HepG2 (cell line): Measurements from ENCODE around the gene CLASP1. TPM values are rescaled to one million over a fixed set of nuclear protein-coding genes. Genes with fewer than 3 reads are reported as not detected.

Source experiments
- DNMT1 ChIP-seq: sonication (generic); formaldehyde crosslinking; IDR thresholded peaks from 2 replicates; pipeline ENCODE4 v1.5.1; 2020; ENCODE audit warnings: mild to moderate bottlenecking, missing genetic modification reagents
- ETV5 ChIP-seq: IDR thresholded peaks from 2 replicates; pipeline ENCODE4 v1.6.1; 2018; ENCODE audit warnings: missing biosample characterization, missing genetic modification reagents, inconsistent platforms, borderline replicate concordance
- HOXA9 ChIP-seq: sonication (generic); formaldehyde crosslinking; IDR thresholded peaks from 2 replicates; pipeline ENCODE4 v1.8.1; 2022; ENCODE audit warnings: missing genetic modification reagents, mild to moderate bottlenecking, moderate library complexity, borderline replicate concordance
- HOXD1 ChIP-seq: sonication (generic); formaldehyde crosslinking; IDR thresholded peaks from 2 replicates; pipeline ENCODE4 v1.5.0; 2020; ENCODE audit warnings: missing genetic modification reagents
- MATR3 ChIP-seq: sonication (generic); formaldehyde crosslinking; IDR thresholded peaks from 2 replicates; pipeline ENCODE4 v1.4.0; 2020; ENCODE audit warnings: missing genetic modification reagents
- NONO ChIP-seq, 2 experiments: fragments of 450-650 bp in 1 of 2; sonication (generic) in 1 of 2; formaldehyde crosslinking in 1 of 2; IDR thresholded peaks in 1 of 2; conservative IDR thresholded peaks in 1 of 2; 2 replicates each; pipeline versions ENCODE4 v1.6.1 to v1.8.0; 2017 to 2022; ENCODE audit warnings: mild to moderate bottlenecking in 1 of 2, missing genetic modification reagents in 1 of 2, moderate library complexity in 1 of 2
- NR2F1 ChIP-seq, 2 experiments: fragments of 450-650 bp in 1 of 2; formaldehyde crosslinking in 1 of 2; IDR thresholded peaks; 2 replicates each; pipeline versions ENCODE4 v1.5.0 to v1.6.1; 2016 to 2020; ENCODE audit warnings: mild to moderate bottlenecking in 1 of 2, missing compliant biosample characterization in 1 of 2, missing genetic modification reagents in 1 of 2, moderate library complexity in 1 of 2
- RORA ChIP-seq: sonication (generic); formaldehyde crosslinking; IDR thresholded peaks from 2 replicates; pipeline ENCODE4 v1.5.0; 2020; ENCODE audit warnings: mild to moderate bottlenecking, missing genetic modification reagents, moderate library complexity
- SNAI1 ChIP-seq: sonication (generic); formaldehyde crosslinking; IDR thresholded peaks from 2 replicates; pipeline ENCODE4 v1.5.0; 2020; ENCODE audit warnings: mild to moderate bottlenecking, missing genetic modification reagents, borderline replicate concordance
- ZNF225 ChIP-seq: sonication (generic); formaldehyde crosslinking; IDR thresholded peaks from 2 replicates; pipeline ENCODE4 v1.4.0; 2020; ENCODE audit warnings: mild to moderate bottlenecking, missing genetic modification reagents
- ZNF44 ChIP-seq: sonication (generic); formaldehyde crosslinking; IDR thresholded peaks from 2 replicates; pipeline ENCODE4 v1.5.1; 2020; ENCODE audit warnings: mild to moderate bottlenecking, missing genetic modification reagents
- ZNF775 ChIP-seq: sonication (generic); formaldehyde crosslinking; IDR thresholded peaks from 2 replicates; pipeline ENCODE4 v1.4.0; 2020; ENCODE audit warnings: missing genetic modification reagents, mild to moderate bottlenecking, moderate library complexity, borderline replicate concordance
- polyA plus RNA-seq, 8 experiments: library from polyadenylated mRNA; depleted of rRNA in 3 of 8; stranded (reverse) in 7 of 8; unstranded in 1 of 8; fragments of >200 nt; fragmentation: Illumina TruSeq in 4 of 8; extraction: Trizol in 4 of 8; gene quantifications; 2 replicates each; pipeline versions ENCODE4 v1.2.1 to v1.2.3, GENCODE V29; 2011 to 2016; ENCODE audit warnings: low read depth in 4 of 8, missing spikeins in 1 of 8, mixed read lengths in 1 of 8; ENCODE audit not compliant: insufficient read depth in 1 of 8
- total RNA-seq, 5 experiments: library from RNA; depleted of rRNA; stranded (reverse); fragments of >200 nt; fragmentation: Illumina TruSeq; extraction: Trizol; gene quantifications; 2 replicates each; pipeline ENCODE4 v1.2.3, GENCODE V29; 2016; ENCODE audit warnings: low read depth in 1 of 5
- TF ChIP-seq, protein P1 (sequence below): sonication (generic); formaldehyde crosslinking; IDR thresholded peaks from 2 replicates; pipeline ENCODE4 v1.9.0; 2021; ENCODE audit warnings: missing genetic modification reagents, borderline replicate concordance
- TF ChIP-seq, protein P2 (sequence below): sonication (generic); formaldehyde crosslinking; IDR thresholded peaks from 2 replicates; pipeline ENCODE4 v1.4.0; 2020; ENCODE audit warnings: missing genetic modification reagents
- TF ChIP-seq, protein P3 (sequence below): sonication (generic); formaldehyde crosslinking; IDR thresholded peaks from 2 replicates; pipeline ENCODE4 v1.8.0; 2022; ENCODE audit warnings: mild to moderate bottlenecking, missing genetic modification reagents; ENCODE audit not compliant: insufficient replicate concordance
- TF ChIP-seq, protein P4 (sequence below): sonication (generic); formaldehyde crosslinking; IDR thresholded peaks from 2 replicates; pipeline ENCODE4 v1.8.1; 2022; ENCODE audit warnings: low read depth, mild to moderate bottlenecking, missing genetic modification reagents
- TF ChIP-seq, protein P5 (sequence below): sonication (generic); formaldehyde crosslinking; IDR thresholded peaks from 2 replicates; pipeline ENCODE4 v1.4.0; 2020; ENCODE audit warnings: missing genetic modification reagents

The CLASP1 gene
- total and polyA plus RNA-seq, 2 of the 13 experiments (the other 11 are each of a cell fraction or from before 2014, with no cell fraction given) = 11.7 to 47.9 TPM

DNA sequence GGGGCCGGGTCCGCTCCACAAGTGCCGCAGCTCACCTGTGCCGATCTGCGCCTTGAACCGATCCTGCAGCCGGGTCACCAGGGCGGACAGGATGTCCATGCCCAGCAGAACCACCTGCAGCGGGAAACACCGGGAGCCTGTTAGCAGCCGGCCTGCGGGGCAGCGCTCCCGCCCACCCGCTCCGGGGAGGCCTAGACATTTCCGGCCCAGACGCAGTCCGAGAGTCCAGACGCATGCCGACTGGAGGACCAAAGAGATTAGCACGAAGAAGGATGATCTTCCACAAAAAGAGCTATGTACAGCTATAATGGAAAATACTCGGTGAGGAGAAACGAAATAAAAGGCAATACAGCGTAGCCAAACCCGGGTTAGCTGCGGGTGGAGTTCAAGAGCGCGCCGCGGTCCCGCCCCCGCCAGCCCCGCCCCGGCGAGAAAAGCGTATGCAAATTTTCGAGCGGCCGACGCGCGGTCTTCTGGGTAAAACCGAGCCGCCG lies 119.0 kb downstream of the CLASP1 start (continued):
- TF ChIP-seq, protein P1, sequence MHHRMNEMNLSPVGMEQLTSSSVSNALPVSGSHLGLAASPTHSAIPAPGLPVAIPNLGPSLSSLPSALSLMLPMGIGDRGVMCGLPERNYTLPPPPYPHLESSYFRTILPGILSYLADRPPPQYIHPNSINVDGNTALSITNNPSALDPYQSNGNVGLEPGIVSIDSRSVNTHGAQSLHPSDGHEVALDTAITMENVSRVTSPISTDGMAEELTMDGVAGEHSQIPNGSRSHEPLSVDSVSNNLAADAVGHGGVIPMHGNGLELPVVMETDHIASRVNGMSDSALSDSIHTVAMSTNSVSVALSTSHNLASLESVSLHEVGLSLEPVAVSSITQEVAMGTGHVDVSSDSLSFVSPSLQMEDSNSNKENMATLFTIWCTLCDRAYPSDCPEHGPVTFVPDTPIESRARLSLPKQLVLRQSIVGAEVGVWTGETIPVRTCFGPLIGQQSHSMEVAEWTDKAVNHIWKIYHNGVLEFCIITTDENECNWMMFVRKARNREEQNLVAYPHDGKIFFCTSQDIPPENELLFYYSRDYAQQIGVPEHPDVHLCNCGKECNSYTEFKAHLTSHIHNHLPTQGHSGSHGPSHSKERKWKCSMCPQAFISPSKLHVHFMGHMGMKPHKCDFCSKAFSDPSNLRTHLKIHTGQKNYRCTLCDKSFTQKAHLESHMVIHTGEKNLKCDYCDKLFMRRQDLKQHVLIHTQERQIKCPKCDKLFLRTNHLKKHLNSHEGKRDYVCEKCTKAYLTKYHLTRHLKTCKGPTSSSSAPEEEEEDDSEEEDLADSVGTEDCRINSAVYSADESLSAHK (CRISPR knock-in tag) = no peak; the same call in 1 of the 2 replicates
- TF ChIP-seq, protein P2, sequence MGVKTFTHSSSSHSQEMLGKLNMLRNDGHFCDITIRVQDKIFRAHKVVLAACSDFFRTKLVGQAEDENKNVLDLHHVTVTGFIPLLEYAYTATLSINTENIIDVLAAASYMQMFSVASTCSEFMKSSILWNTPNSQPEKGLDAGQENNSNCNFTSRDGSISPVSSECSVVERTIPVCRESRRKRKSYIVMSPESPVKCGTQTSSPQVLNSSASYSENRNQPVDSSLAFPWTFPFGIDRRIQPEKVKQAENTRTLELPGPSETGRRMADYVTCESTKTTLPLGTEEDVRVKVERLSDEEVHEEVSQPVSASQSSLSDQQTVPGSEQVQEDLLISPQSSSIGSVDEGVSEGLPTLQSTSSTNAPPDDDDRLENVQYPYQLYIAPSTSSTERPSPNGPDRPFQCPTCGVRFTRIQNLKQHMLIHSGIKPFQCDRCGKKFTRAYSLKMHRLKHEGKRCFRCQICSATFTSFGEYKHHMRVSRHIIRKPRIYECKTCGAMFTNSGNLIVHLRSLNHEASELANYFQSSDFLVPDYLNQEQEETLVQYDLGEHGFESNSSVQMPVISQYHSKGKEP (CRISPR knock-in tag) = no peak
- TF ChIP-seq, protein P3, sequence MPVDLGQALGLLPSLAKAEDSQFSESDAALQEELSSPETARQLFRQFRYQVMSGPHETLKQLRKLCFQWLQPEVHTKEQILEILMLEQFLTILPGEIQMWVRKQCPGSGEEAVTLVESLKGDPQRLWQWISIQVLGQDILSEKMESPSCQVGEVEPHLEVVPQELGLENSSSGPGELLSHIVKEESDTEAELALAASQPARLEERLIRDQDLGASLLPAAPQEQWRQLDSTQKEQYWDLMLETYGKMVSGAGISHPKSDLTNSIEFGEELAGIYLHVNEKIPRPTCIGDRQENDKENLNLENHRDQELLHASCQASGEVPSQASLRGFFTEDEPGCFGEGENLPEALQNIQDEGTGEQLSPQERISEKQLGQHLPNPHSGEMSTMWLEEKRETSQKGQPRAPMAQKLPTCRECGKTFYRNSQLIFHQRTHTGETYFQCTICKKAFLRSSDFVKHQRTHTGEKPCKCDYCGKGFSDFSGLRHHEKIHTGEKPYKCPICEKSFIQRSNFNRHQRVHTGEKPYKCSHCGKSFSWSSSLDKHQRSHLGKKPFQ (CRISPR knock-in tag) = no peak
- TF ChIP-seq NONO (IDR thresholded peaks at IDR 0.05) (no peak), NONO (CRISPR knock-in tag; conservative IDR thresholded peaks at IDR 0.05) (no peak), MATR3 (CRISPR knock-in tag) (no peak), HOXA9 (no peak), HOXD1 (CRISPR knock-in tag) (peak; percentile 46), ZNF775 (CRISPR knock-in tag) (no peak), ZNF44 (CRISPR knock-in tag) (no peak), SNAI1 (CRISPR knock-in tag) (peak; percentile 75), NR2F1 (CRISPR knock-in tag; IDR thresholded peaks at IDR 0.05) (no peak), RORA (CRISPR knock-in tag) (no peak), ETV5 (peak; percentile 94), DNMT1 (0 out of 2 replicates have a peak, but pooled peaks have one; percentile 28), ZNF225 (CRISPR knock-in tag) (peak; percentile 82)
- TF ChIP-seq, protein P4, sequence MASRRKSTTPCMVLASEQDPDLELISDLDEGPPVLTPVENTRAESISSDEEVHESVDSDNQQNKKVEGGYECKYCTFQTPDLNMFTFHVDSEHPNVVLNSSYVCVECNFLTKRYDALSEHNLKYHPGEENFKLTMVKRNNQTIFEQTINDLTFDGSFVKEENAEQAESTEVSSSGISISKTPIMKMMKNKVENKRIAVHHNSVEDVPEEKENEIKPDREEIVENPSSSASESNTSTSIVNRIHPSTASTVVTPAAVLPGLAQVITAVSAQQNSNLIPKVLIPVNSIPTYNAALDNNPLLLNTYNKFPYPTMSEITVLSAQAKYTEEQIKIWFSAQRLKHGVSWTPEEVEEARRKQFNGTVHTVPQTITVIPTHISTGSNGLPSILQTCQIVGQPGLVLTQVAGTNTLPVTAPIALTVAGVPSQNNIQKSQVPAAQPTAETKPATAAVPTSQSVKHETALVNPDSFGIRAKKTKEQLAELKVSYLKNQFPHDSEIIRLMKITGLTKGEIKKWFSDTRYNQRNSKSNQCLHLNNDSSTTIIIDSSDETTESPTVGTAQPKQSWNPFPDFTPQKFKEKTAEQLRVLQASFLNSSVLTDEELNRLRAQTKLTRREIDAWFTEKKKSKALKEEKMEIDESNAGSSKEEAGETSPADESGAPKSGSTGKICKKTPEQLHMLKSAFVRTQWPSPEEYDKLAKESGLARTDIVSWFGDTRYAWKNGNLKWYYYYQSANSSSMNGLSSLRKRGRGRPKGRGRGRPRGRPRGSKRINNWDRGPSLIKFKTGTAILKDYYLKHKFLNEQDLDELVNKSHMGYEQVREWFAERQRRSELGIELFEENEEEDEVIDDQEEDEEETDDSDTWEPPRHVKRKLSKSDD (CRISPR knock-in tag) = no peak
- TF ChIP-seq, protein P5, sequence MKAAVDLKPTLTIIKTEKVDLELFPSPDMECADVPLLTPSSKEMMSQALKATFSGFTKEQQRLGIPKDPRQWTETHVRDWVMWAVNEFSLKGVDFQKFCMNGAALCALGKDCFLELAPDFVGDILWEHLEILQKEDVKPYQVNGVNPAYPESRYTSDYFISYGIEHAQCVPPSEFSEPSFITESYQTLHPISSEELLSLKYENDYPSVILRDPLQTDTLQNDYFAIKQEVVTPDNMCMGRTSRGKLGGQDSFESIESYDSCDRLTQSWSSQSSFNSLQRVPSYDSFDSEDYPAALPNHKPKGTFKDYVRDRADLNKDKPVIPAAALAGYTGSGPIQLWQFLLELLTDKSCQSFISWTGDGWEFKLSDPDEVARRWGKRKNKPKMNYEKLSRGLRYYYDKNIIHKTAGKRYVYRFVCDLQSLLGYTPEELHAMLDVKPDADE (CRISPR knock-in tag) = no peak
